AG10803 (cell line): ENCODE data around the gene FAM83B.

ENCODE experiments used
- DNase-seq: peaks from one replicate; pipeline ENCODE4 v3.0.0; 2010; ENCODE audit warnings: low read depth
- H3K4me3 ChIP-seq: 2 replicates; pipeline ENCODE4 v1.5.1; 2011; ENCODE audit warnings: mild to moderate bottlenecking, low read length, control low read depth
- CTCF ChIP-seq: conservative IDR thresholded peaks from 2 replicates; pipeline ENCODE4 v1.5.1; 2011; ENCODE audit warnings: mild to moderate bottlenecking, low read length, control low read depth, inconsistent platforms

Gene FAM83B

GRCh38 chr6:54980511-54981275 is 134.1 kb downstream of the FAM83B start:
- DNase-seq: peak; percentile 99
- no peak for TF ChIP-seq CTCF
- H3K4me3 ChIP-seq: no peak overlapping the region

GRCh38 chr6:54981276-54981609 is 134.7 kb downstream of the FAM83B start:
- no peak for DNase-seq
- TF ChIP-seq CTCF: no peak
- H3K4me3 ChIP-seq: no peak overlapping the region

GRCh38 chr6:54981647-54982046 is 135.1 kb downstream of the FAM83B start:
- peak; percentile 27; the same call in 1 of the 2 replicates for TF ChIP-seq CTCF
- H3K4me3 ChIP-seq: no peak overlapping the region
- peak; percentile 94 for DNase-seq

GRCh38 chr6:54987633-54988290 is 141.2 kb downstream of the FAM83B start:
- DNase-seq: no peak
- TF ChIP-seq CTCF: no peak
- no peak overlapping the region for H3K4me3 ChIP-seq

- TF ChIP-seq CTCF: no peak
- no peak for DNase-seq
- H3K4me3 ChIP-seq: no peak overlapping the region
Measured at GRCh38 chr6:54988576-54988975, 142.0 kb downstream of the FAM83B start.

- DNase-seq: no peak
- no peak overlapping the region for H3K4me3 ChIP-seq
- TF ChIP-seq CTCF: no peak
Measured at GRCh38 chr6:54990001-54990400, 143.4 kb downstream of the FAM83B start.
